Activated naive CD4-positive, alpha-beta T cell treated with anti-CD3 and anti-CD28 coated beads, Interleukin-2, amount 50 U/mL, for 16 hours (primary cell): Measurements from ENCODE around the gene CELF5.
"Not testable (repeated sequence)": the region's sequence is repeated elsewhere in the genome, so short reads cannot be mapped to it uniquely, and the experiment has no call there.

ENCODE experiments used
- DNase-seq: peaks from one replicate; pipeline ENCODE4 v3.0.0-alpha.2; 2020

Gene CELF5

DNA sequence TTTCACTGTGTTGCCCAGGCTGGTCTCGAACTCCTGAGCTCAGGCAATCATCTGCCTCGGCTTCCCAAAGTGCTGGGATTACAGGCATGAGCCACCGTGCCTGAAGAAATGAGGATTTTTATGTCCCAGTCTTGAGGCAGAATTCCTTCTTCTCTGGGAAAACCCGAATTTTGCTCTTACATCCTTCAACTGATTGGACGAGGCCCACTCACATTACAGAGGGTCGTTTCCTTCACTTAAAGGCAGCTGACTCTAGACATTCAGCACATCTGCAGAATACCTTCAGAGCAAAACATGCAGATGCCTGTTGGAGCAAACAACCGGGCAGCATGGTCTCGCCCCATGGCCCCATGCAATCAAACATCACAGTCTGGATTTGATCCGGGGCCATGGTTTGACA is 105.6 kb downstream of the CELF5 start:
- DNase-seq = no peak

DNA sequence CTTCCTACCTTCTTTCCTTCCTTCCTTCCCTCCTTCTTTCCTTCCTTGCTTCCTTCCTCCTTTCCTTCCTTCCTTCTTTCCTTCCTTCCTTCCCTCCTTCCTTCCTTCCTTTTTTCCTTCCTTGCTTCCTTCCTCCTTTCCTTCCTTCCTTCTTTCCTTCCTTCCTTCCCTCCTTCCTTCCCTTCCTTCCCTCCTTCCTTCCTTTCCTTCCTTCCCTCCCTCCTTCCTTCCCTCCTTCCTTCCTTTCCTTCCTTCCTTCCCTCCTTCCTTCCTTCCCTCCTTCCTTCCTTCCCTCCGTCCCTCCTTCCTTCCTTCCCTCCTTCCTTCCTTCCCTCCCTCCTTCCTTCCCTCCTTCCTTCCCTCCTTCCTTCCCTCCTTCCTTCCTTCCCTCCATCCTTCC is 107.8 kb downstream of the CELF5 start:
- not testable (repeated sequence) for DNase-seq

DNA sequence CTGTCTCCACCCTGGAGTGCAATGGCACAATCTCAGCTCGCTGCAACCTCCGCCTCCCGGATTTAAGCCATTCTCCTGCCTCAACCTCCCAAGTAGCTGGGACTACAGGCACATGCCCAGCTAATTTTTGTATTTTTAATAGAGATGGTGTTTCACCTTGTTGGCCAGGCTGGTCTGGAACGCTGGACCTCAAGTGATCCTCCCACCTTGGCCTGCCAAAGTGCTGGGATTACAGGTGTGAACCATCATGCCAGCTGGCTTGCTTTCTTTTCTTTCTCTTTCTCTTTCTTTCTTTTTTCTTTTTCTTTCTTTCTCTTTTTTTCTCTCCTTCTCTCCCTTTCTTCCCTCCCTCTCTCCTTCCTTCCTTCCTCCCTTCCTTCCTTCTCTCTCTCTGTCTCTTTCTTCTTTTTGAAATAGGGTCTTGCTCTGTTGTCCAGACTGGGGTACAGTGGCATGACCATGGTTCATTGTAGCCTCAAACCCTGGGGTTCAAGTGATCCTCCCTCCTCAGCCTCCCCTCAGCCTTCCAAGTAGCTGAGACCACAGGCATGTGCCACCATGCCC is 108.6 kb downstream of the CELF5 start:
- no peak for DNase-seq

DNA sequence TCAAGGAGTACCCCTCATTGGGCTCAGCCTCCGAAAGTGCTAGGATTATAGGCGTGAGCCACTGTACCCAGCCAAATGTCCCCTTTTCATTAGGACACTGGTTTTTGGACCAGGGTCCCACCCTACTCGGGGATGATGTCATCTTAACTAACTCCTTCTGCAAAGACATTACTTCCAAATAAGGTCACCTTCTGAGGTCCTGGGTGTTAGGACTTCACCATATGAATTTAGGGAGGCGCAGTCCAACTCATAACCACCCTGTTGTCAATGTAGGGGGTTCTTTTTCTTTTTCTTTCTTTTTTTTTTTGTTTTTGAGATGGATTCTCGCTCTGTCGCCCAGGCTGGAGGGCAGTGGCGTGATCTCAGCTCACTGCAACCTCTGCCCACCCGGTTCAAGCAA is 109.2 kb downstream of the CELF5 start:
- DNase-seq = no peak

DNA sequence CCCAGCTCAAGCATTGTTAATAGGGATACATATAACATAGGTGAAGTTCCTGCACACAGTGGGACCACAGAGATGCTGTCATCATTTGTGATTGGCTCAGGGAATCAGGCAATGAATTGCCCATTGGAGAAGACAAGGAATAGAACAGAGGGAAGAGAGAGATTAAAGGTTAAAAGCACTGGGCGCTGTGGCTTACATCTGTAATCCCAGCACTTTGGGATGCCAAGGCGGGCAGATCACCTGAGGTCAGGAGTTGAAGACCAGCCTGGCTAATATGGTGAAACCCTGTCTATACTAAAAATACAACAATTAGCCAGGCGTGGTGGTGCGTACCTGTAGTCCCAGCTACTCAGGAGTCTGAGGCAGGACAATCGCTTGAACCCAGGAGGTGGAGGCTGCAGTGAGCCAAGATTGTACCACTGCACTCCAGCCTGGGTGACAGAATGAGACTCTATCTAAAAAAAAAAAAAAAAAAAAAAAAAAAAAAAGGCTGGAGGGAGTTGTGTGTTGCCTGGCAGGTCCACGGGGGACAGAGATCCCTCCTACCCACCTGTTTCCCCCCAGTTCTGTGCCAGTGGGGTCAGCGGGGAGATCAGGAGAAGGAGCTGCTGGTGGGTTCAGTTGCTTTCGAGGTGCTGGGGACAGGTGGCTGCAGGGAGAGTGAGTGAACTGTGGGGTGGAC is 110.4 kb downstream of the CELF5 start:
- DNase-seq = not testable (repeated sequence)

DNA sequence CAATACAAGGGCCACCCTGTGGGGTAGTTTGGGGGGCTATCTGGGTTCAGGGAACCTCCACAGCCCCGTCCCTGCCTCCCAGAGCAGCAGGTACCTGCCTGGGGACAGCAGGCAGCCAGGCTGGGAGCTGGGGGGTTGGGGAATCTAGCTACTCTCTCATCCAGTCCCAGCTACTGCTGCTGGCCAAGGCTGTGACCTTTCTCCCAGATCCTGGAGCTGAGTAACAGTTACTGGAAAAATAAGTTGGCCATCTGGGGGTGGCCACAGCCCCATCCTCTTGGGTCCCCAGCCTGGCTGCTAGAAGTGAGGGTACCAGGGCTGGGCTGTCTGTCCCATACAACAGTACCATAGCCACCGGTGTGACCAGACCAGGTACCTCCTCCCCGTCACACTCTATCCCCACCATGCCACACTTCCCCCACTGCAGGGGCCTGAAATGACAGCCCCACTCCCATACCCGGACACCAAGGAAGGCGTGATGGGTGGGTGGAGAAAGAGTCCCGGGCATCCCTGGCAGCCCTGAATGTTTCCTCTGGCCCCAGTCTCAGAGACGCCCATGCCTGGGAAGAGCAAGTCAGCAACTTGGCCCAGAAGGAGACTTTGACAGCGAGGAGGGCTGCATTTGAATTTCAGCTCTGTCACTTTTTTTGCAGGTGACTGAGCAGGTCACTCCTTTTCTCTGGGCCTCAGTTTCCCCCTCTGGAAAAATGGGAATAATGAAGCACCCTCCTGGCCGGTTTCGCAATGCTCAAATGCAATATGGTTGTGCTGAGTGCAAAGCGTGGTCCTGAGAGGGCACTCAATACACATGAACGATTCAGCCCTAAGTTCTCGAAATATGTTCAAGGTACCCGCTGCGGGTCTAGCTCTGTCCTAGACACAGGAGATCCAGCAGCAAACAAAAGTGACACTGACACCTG is 111.2 kb downstream of the CELF5 start:
- no peak for DNase-seq

DNA sequence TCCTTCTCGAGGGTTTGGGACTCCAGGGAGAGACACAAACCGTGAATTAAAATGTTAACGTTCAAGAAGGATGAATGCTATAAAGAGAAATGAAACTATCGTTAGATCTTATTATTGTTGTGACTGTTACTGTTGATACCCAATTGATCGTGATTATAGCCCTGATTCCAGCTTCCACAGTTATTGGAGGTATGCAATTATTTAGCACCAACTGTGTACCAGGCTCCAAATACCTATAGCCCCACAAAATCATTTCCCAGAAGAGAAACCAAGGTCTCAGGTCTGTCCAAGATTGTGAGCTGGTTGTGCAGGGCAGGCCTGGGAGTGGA is 111.9 kb downstream of the CELF5 start:
- DNase-seq = no peak

DNA sequence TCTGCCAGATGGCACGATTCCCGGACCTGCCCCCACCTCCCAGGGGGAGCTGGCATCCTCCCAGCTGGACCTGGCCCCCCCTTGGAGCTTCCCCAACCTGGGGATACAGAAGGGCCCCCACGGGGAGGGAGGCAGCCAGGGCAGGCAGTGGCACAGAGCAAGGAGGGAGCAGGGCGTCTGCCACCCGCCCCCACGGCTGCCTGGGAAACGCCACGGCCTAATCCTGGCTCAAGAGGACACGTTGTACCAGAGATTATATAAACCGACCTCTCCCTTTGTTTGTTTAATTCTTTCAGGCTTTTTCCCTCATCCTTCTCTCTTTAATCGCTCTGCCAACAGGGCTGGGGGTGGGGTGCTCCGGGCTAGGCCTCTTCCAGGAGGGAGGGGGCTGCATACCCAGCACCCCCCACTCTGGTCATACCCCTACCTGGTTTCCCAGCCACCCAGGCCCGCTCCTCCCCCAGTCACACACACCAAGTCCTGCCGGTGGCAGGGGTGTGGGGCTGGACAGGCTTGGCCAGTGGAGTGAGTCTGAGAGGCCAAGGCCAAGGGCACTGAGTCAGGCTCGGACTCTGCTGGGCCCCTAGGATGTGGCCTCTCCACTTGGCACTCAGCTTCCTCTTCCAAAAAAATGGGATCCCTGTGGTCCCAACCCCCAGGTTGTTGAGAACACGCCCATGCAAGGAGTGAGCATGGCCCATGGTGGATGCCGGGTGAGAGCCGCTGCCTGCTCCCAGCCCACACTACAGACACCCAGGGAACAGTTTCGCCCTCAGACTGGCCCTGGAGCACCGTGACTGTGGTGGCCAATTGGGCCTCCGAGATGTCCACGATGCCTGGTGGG is 112.4 kb downstream of the CELF5 start:
- DNase-seq = no peak

DNA sequence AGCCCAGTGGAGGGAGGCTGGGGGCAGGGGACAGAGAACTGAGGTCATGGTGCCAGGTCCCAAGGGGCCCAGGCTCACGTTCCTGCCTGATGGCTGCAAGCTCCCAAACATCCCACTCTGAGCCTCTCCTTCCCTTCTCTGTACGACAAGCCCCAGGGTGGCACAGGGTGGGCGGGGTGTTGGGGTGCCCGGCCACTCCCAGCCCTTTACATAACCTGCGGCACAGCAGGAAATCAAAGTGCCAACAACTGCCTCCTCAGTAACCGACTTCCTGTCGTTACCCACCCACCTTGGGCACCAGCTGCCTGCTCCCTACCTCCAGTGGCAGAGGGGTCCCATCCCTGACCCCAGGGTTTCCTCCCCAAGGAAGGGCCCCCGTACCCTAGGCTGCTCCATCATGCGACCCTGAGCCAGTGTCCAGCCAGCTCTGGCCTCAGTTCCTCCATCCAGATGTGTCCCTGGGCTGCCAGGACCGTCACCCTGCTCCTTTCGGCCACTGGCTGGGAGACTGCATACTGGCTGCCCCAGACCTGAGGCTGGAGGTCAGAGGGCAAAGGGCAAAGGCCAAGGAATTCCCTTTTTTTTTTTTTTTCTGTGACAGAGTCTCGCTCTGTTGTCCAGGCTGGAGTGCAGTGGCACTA is 114.2 kb downstream of the CELF5 start:
- DNase-seq = peak; percentile 54

DNA sequence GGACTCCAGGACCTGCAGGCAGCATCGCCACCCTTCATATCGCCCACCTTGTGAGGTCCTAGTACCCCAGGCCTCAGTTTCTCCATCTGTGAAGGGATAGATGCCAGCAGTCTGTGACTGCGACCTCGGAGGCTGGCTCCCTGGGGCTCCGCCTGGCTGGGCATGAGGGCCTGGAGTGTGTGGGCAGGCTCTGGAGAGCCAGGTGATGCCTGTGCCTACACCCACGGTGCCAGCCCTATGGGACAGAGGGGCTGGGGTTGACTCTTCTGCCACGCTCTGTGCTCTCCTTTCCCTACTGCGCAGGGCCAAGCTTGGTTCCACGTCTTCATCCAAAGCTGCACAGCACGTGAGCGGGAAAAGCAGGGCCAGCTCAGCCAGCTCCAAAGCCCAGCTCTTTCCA is 115.9 kb downstream of the CELF5 start:
- no peak for DNase-seq

DNA sequence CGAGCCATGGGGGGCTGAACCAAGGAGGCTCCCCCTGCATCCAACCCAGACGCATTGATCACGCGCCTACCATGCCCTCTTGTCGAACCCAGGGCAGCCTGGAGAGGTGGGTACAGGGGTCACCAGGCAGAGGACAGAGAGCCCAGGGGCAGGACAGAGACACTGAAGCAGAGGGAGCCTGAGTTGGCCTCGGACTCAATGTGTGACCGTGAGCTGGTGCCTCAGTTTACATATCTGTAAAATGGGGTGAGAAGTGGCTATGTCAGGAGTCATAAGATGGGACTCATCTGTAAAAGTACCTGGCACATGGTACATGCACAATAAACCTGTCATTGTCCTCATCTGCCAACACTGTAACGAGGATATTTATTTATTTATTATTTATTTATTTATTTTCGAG is 117.8 kb downstream of the CELF5 start:
- no peak for DNase-seq

DNA sequence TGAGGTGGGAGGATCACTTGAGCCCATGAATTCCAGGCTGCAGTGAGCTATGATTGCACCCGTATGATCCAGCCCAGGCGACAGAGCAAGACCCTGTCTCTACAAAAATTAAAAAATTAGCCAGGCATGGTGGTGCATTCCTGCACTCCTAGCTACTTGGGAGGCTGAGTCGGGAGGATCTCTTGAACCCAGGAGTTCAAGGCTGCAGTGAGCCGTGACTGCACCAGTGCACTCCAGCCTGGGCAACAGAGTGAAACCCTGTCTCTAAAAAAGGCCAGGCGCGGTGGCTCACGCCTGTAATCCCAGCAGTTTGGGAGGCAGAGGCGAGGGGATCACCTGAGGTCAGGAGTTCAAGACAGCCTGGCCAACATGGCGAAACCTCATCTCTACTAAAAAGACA is 118.5 kb downstream of the CELF5 start:
- DNase-seq = not testable (repeated sequence)

DNA sequence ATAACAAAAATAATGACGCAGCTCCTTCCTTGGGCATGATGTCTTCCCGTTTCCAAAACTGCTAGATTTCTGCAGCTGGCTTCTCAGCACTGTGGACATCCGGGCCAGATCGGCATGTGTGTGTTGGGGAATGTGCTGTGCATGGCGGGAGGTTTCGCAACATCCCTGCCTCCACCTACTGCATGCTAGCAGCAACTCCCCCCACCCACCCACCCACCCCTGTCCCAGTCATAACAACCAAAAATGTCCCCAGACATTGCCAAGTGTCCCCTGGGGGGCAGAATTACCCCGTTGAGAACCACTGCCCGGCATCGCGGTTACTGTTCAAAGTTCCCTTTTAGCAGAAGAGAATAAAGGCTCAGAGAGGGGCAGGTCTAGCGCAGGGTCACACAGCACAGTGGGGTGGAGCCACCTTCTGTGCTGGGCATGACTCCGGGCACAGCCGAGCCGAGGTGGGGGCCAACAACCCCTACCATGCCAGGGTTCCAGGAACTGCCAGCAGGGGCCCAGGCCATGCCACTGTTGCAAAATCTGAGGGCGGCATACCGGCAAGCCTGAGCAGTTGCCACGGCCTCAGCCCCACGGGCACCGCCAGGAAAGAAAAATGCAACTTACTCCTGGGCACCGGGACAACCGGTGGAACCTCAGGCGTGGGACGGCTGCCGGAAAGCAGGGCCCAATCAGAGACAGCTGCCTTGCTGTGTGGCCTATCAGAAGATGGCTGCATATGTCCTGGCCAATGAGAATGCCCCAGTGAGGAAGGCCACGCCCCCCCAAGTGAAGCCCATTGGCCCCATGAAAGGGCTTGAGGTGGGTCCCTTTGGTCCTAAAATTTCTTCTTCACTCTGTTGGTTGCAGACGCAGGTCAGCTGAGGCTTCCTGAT is 119.4 kb downstream of the CELF5 start:
- DNase-seq = peak; percentile 63

DNA sequence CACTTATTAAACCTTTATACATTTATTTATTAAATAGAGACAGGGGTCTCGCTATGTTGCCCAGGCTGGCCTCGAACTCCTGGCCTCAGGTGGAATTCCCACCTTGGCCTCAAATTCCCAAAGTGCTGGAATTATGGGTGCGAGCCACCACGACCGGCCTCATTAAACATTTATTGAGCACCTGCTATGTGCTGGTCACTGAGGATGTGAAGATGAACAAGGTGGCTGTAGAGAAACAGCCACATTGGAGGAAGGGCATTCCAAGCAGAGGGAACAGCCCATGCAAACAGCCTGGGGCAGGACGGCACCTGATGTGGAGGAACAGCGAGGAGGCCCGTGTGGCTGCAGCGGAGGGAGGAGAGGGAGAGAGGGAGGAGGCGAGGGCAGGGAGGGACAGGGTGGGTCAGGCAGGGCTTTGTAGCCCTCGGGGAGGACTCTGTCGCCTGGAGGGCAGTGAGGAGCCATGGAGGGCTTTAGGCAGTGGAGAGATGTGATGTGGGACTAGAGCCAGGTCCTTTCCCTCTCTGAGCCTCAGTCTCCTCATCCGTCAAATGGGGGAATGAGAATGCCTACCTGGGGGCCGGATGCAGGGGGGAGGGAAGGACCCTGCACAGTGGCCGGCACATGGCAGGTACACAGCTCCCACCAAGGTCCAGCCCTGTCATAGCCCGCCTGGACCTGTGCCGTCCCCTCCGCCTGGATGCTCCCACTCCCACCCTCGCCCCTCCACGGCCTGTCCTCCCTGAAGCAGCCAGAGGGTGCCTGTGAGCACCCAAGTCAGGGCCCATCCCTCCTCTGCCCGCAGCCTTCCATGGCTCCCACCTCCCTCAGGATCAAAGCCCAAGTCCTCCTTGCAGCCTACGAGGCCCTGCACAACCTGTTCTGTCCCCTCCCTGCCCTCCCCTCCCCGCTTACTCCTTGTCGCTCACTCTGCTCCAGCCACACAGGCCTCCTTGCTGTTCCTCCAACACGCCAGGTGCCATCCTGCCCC is 120.4 kb downstream of the CELF5 start:
- no peak for DNase-seq

DNA sequence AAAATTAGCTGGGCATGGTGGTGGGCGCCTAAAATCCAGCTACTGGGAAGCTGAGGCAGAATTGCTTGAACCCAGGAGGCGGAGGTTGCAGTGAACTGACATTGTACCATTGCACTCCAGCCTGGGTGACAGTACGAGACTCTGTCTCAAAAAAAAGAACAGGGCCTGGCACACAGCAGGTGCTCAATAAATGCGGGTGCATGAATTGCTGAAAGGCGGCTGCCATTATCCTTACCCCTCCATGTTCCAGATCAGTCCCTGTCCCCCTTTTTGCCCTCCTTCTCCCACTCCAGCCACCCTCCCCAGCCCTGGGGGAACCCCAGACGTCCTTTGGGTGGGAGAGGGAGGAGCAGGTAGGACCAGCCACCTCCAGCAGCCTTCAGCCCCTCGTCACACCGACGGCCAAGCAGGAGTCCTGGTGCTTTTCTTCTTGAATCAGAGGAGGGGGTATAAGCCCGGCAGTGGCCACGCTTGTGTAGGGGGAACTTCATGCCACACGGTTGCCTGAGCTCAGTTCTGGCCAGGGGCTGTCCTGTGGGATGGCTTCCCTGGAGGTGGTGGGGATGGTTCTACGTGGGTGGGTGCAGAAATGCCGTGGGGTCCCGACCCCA is 121.5 kb downstream of the CELF5 start:
- DNase-seq = no peak
